Stimulated activated CD4-positive, alpha-beta T cell treated with anti-CD3 and anti-CD28 coated beads, Interleukin-1b, Interleukin-23, amount 100 ng/mL, for 4 hours (primary cell): ENCODE data around the gene UBA5.

Source experiments
- DNase-seq, 2 donors: peaks; one replicate each; pipeline ENCODE4 v3.0.0-alpha.2; 2020; ENCODE audit warnings: low read depth in 2 of 2

The UBA5 gene

DNA sequence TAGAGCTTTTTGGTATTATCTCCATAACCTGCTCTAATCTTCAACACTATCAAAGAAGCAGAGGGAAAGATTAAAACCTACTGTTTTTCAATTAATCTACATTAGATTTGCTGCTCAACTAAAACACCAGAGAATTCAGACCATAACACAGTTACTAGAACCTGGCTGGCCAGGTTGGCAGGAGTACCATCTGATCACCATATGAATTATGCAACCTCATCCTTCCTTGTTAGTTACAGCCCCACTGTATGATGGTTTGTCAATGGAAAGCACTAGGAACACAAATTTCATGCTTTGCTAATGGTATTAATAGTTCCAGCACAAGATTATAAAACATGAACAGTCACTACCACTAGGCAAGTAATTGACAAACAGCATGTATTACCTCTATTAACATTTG lies 56.2 kb downstream of the UBA5 start:
- DNase-seq = no peak

DNA sequence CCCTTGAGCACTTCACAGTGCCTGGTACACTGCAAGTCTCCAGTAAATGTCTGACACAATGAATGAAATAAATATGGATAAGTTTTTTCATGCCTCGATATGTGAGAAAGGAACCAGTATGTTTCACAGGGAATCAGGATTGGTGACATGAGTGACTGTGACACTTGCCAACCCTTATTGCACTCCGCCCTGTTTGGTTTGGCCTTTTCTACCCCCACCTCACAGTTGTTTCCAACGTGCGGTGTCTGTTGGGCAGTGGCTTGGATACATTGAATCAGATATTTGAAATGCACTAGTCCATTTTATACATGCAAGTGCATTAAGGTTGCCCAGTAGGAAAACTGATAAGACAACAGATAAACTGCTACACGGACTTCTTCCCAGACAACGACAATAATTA lies 60.1 kb downstream of the UBA5 start:
- DNase-seq = no peak

DNA sequence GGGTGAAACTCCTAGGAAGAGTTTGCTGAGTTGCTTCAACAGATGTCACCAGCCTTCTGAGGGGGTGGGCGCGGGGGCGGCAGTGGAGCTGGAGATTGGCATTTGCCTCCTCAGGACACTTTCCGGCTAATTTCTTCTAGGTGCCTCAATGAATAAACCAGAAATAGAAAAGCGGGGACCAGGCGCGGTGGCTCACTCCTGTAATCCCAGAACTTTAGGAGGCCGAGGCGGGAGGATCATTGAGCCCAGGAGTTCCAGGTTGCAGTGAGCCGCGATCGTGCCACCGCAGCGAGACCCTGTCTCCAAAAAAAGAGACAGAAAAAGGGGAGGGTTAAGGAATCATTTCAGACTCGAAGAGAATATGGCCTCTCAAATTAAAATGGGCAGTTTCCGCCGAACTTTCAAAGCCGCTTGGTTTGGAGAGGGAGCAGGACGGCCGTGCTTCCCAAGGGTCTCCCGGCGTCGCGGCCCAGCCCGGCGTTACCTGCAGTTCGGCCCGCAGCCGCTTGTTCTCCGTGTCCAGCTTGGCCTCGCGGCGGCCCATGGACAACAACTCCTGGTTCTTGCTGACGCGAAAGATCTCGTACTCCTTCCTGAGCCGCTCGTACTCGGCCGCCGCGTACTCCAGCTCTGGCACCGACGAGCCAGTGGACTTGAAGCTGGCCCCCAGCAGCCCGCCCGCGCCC lies 61.5 kb downstream of the UBA5 start:
- no peak for DNase-seq

DNA sequence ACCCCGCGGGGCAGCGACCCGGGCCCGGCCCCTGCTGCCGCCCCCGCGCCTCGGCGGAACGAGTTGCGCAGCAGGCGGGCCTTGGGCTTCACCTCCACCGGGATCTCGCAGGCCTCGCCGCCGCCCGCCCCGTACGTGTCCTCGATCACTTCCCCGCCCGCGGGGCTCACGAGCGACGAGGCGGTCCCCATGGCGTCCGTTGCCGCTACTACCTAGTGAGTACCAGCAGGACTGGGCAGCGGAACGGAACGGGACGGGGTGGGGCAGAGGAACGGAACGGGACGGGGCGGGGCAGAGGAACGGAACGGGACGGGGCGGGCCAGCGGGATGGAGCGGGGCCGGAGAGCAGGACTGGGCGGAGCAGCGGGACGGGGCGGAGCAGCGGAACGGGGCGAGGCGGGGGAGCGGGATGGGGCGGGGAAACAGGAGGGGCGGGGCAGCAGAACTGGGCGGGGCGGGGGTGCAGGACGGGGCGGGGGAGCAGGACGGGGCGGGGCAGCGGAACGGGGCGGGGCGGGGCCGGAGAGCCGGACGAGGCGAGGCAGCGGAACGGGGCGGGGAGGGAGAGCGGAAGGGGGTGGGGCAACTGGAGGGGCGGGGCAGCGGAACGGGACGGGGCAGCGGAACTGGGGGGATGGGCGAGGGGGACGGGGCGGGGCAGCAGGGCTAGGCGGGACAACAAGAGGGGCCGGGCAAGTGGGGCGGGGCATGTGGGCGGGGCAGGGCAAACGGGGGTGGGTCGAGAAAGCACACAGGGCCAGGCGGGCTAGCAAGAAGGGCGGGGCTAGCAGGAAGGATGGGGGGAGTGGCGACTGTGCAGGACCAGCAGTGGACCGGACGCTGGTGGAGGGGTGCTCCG lies 62.3 kb downstream of the UBA5 start, which contains the start of gene NPHP3:
Gene NPHP3, minus strand, starts transcription at position 245 of the 859 bp plus-strand sequence. Its CDS starts 54 bp downstream, at position 191.
- DNase-seq = peak; percentile 99 to 100

DNA sequence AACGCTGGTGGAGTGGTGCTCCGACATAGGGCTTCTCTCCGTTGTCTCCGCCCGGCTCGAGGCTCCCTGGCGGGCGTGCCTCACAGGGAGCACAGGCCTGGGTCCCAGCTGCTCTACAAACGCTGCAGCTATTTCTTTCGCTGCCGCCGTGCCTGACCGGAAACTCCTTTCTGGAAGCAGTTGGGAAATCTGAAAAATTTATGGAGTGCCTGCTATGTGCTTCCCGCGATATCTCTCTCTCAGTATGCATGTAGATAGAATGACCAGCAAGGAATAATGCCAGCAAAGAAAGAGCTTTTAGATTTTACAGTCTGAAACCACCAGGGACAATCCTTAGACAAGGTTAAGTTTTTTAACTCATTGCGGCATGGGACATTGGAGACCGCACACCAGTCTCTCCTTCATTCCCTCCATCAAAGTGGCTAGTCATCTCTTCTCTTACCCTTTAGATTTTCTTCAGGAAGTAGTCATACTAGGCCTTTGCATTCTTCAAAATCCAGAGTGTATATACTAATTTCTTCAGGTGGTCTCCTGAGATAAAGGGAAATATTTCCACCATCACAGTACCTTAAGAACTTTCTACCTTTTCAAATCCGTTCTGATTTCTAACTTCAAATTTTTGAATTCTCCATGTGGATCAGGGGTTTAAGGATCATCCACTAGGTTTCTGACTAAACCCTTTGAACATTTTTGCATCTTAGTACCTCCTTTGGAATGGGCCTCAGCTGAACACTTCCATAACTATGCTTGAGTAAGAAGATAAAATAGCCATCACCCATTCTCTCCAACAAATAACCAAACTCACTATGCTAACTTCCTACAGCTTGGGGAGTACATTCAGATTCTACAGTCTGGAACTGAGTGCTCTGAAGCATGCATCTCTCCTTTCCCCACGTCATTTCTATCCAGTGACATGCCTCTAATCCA lies 63.2 kb downstream of the UBA5 start:
- DNase-seq = no peak

DNA sequence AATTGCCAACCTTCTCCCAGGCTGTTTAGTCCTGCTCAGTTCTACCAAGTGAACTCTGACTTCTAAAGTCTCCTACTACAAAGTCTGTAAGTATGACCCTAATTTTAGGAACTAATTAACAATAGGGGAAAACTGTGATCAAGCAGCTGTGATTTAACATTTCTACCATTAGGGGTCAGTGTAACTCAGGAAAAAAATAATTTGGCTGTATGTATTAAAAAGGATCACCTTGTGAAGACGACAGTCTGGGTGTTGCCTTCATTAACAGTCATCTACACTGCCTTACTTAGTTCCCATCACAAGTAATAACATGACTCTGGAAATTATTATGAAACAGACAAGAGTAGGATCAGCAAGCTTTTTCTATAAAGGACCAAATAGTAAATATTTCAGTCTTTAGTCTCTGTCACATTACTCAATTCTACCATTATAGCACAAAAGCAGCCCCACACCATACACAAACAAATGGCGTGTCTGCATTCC lies 66.3 kb downstream of the UBA5 start:
- no peak for DNase-seq
